Measurements from ENCODE around the gene RAB40AL.
"Not testable (repeated sequence)": the region's sequence is repeated elsewhere in the genome, so short reads cannot be mapped to it uniquely, and the experiment has no call there.

RAB40AL gene, protein sequence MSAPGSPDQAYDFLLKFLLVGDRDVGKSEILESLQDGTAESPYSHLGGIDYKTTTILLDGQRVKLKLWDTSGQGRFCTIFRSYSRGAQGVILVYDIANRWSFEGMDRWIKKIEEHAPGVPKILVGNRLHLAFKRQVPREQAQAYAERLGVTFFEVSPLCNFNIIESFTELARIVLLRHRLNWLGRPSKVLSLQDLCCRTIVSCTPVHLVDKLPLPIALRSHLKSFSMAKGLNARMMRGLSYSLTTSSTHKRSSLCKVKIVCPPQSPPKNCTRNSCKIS

DNA sequence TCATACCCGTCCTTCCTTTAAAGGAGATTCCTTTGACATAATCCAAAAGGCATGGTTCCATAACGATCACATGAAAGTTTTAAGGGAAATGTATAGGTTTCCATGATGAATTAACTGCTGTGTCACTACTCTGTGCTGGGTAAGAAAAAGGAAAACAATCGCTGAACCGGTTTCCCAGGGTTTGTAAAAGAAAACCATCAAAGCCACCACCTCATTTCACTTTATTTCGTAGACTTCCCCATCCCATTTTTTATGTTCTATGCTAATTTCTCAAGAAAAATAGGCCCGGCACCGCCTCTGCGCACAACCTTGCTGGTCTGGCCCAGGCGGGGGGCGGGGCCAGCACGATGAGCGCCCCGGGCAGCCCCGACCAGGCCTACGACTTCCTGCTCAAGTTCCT, at the start of gene RAB40AL:
TSS of gene RAB40AL (plus strand) at position 301 of the 400 bp plus-strand sequence. CDS start at position 348, 47 bp downstream.
- DNase-seq = not testable (repeated sequence)

DNA sequence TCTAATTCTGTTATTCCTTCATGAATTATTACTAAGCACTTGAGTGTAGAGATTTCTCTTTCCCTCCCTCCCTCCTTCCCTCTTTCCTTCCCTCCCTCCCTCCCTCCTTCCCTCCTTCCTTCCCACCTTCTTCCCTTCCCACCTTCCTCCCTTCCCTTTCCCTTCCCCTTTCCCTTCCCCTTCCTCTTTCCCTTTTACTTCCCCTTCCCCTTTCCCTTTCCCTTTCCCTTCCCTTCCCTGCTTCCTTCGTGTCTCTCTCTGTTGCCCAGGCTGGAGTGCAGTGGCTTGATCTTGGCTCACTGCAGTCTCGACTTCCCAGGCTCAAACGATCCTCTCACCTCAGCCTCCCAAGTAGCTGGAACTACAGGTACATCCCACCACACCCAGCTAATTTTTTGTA, 49.4 kb upstream of the RAB40AL start:
- no peak for DNase-seq

DNA sequence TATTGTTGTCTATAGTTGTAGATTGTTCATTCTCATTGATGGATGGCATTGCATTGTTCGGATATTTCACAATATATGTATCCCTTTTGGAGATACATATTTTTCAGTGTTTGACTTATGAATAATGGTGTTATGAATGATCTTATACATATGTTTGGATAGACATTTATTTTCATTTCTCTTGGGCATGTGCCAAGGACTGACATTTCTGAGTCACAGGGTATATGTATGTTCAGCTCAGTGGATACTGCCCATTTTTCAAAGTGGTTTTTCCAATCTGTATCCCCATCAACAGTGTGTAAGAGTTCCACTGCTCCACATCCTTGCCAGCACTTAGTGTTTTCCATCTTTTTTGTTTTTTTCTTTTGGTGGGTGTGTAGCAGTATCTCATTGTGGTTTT, 45.0 kb upstream of the RAB40AL start:
- no peak for DNase-seq

DNA sequence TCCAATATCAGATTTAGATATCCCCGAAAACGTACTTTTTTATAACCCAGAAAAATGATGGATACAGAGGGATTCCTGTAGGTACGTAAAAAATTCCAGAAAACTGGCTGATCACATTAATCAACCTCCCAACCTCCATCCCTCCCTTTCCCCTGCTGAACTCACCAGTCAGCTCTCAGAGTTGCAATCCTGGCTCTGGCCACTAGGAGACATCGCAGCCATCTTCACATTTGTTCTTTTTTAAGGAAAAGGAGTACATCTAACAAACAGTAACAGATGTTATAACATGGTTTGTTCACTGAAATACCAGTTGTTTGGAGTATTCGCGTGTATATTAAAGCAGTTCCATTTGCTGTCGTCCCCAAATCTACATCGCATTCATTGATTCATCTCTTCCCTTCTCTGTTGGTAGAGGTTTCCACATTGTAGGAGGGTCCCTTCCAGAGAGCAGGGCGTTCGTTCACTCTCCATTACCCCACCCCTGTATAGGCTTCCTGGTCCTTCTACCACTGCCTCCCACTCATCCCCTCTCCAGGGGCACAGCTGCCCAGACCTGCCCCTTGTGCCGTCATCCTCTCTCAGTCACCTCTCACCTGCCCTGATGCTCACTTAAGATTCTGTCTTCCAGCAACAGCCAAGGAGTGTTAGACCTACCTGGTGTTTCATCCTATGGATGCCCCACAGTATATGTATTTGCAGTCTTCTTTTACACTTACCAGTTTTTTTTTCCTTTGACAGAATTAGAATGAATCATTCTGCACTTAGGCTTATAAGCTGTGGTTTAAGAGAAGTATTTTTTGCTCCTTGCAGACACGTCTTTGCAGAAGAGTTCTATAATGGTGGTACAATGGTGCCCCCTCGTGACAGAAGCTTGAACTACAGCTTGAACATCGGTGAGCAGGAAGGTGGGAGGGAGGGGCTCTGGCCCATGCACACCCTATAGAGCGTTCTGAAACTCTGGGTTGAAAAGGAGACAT, 36.8 kb upstream of the RAB40AL start:
- DNase-seq = peak; percentile 32

DNA sequence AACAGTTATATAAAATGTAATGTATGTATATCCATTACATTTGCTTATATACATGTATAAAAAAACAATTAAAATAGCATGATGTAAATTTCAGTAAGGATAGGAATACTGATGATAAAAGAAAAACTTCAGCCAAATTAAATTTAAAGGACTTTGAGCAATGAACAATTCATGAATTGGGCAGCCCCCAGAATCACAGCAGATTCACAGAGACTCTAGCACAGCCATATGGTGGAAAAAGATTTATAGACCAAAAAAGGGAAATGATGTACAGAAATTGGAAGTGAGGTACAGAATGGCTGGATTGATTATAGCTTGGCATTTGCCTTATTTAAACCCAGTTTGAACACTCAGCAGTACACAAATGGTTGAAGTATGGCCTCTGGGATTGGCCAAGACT, 34.7 kb upstream of the RAB40AL start:
- DNase-seq = no peak

DNA sequence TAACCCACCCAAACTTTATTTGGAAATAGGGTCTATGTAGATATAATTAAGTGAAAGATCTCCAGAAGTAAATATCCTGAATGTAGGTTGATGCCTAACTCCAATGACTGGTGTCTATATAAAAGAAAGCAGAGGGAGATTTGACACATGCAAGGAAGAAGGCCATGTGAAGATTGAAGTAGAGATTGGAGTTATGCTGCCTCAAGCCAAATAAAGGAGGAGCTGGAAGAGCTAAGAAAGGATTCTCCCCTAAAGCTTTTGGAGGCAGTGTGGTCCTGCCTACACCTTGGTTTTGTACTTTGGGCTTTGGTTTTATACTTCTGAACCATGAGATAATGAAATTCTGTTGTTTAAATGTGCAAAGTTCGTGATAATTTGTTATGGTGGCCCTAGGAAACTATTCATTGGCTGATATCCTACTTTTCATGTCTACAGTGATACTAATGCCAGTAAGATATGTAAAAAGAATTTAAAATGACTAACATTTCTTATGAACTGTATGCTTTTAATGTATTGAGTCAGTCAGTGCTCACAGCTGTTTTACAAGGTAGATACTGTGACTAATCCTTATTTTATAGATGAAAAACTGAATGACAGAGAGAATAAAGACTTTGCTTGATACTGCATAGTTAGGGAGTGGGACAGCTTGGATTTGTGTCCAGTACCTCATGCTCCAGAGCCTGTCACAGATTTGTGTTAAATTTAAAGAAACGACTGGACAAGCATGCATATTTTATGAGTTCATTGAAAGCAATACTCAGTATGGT, 5.9 kb upstream of the RAB40AL start:
- no peak for DNase-seq

DNA sequence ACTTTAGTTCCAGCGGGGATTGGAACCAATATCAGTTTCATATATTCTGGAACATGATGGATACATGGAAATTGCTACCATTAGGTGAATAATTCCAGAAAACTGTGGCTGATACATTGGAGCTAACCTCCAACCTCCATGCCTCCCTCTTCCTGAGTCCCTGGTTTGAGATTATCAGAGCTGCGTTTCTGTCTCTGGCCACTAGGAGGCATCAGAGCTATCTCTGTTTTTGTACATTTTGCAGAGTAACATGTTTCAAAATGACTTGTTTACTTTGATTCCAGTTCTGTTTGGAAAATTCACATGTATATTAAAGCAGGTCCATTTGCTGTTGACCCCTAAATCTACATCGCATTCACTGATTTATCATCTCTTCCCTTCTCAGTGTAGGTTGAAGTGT, 2.4 kb upstream of the RAB40AL start:
- DNase-seq = no peak

DNA sequence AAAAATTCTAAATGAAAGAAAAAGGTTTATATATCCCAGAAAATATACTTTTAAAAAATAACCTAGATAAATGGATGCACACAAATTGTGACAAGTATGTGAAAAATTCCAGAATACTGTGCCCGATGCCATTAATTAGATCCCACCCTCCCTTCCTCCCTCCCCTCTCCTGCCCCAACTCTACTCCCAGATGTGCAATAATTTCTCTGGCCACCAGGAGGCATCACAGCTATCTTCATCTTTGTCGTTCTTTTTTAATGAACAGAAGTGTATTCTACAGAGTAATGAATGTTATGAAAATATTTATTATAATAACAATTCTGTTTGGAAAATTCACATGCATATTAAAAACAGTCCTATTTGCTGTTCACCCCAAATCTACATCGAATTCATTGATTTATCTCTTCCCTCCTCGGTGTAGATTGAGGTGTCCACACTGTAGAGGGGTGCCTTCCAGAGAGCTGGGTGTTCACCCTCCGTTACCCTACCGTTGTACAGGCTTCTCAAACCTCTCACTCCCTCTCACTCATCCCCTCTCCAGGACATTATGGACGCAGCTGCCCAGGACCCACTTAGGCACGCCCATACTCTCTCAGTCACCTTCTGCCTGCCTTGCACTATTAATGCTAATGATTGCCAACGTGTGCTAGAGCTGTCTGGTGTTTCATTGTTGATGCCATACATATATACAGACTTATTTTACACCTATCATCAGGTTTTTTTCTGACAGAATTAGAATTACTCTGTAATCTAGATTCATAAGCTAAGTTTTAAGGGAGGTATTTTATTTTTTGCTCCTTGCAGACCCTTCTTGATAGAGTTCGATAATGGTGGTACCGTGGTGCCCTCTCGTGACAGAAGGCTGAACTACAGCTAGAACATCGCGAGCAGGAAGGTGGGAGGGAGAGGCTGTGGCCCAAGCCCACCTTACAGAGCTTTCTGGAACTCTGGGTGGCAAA, 14.1 kb downstream of the RAB40AL start:
- DNase-seq = peak; percentile 30

DNA sequence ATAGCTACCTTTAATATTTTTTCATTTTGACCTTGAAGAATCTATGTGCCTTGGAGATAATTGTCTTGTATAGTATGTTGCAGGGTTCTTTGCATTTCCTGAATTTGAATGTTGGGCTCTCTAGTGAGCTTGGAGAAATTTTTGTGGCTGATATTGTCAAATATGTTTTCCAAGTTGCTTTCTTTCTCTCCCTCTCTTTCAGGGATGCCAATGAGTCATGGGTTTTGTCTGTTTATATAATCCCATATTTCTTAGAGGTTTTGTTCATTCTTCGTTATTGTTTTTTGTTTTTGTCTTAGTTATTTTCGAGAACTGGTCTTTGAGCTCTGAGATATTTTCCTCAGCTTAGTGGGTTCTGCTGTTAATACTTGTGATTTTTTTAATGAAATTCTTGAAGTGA, 20.7 kb downstream of the RAB40AL start:
- no peak for DNase-seq

DNA sequence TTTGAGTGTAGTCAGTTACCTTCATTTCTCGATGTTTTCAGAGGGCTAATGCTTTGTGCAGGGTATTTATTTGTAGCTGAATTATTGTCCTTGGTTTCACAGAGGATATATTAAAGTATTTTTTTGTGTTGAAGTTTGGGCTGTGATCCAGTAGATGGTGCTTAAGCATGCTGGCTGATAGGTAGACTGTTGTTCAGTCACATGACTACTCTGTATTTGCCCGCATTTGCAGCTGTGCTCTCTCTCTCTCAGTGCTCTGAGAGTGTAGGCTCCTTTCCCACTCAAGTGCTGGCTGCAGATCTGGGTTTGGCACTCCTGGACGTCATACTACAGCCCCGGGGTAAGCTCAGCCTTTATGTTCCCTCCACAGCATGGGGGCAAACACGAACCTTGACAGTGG, 21.7 kb downstream of the RAB40AL start:
- no peak for DNase-seq

DNA sequence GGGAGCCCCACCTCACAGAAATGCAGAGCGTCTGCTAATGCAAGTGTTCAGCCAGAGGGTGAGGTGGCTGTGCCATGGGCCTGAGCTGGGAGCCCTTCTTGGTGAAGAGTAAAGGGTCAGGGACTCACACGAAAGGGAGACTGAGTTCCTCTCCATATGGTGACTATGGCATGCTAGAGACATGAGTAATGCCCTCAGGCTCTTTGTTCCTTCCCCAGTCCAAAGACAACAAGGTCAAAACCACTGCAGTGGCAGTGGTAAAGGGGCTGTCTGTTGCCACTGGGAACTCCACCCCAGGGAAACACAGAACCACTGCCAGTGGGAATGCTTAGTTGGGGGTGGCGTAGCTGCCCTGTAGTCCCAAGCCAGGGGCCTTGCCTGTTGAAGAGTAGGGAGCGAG, 22.4 kb downstream of the RAB40AL start:
- DNase-seq = no peak

DNA sequence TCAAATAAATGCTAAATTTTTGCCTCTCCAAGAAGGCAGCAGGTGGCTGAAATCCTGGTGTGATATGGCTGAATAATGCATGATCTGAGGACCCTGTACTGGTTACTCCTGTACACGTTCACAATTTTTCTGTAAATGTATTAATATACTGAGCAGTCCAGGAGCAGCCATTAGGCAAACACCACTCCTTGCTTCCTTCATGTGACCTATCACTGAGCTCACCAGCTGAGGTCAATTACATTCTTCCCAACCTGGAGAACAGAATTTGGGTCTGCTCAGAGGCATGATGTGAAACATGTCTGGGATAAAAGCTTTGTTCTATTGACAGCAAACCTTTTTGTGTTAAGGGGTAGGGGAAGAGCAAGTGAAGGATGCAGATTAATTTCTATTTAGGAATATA, 26.9 kb downstream of the RAB40AL start:
- DNase-seq = no peak

DNA sequence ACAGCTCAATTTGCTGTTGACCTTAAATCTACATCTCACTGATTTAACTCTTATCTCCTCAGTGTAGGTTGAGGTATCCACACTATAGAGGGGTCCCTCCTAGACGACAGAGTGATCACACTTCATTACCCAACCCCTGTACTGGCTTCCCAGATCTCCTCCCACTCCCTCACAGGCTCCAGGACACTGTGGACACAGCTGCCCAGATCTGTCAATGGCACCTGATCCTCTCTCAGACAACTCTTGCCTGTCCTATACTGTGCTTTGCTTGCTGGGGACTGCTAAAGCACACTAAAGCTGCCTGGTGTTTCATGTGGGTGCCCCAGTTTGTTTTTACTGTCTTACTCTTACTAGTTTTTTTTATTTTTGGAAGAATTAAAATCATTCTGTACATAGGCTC, 27.9 kb downstream of the RAB40AL start:
- no peak for DNase-seq

DNA sequence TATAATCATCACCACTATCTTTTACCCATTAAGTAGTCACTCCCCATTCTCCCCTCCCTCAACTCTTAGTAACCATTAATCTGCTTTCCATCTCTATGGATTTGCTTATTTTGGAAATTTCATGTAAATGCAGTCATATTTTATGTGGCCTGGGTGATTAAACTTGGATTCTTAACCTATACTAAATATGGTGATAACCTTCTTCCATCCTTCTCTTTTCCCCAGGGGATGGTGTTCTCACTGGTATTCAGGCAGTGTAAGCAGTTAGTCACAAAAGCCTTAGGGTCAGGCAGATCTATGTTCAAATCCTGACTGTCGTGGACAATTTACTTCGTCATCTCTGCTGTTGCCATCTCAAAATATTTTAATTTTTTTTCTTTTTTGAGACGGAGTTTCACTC, 29.6 kb downstream of the RAB40AL start:
- DNase-seq = no peak

DNA sequence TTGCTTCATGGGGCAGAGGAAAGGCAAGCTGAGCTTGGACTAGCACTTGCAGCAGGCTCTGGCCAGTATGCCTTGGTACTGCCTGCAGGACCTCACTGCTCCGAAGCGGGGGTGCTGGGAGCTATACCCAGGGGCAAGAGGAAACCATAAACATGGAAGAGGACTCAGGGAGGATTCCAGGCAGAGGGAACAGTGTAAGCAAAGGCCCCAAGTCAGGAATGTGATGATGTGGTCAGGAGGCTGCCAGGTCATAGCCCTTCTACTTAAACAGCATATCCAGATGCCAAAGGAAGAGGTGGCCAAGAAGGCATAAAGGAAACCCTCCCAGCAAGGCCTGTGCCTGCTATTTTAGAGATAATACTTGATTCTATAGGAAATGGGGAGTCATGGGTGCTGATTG, 31.1 kb downstream of the RAB40AL start:
- DNase-seq = no peak

DNA sequence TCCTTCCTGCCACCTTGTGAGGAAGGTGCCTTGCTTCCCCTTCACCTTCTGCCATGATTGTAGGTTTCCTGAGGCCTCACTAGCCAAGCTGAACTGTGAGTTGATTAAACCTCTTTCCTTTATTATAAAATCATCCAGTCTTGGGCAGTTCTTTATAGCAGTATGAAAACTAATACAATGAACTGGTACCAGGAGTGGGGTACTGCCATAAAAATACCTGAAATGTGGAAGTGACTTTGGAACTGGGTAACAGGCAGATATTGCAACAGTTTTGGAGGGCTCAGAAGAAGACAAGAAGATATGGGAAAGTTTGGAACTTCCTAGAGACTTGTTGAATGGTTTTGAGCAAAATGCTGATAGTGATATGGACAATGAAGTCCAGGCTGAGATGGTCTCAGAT, 34.5 kb downstream of the RAB40AL start:
- DNase-seq = not testable (repeated sequence)

DNA sequence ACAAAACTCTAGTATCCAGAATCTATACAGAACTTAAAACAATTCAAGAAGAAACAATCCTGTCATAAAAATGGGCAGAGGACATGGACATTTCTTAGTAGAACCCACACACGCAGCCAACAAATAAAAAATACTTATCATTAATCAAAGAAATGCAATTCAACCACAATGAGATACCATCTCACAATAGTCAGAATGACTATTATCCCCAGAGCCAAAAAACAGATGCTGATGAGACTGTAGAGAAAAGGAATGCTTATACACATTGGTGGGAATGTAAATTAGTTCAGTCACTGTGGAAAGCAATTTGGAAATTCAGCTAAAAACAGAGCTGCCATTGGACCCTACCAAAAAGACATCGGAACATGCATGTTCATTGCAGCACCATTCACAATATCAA, 37.9 kb downstream of the RAB40AL start:
- no peak for DNase-seq

DNA sequence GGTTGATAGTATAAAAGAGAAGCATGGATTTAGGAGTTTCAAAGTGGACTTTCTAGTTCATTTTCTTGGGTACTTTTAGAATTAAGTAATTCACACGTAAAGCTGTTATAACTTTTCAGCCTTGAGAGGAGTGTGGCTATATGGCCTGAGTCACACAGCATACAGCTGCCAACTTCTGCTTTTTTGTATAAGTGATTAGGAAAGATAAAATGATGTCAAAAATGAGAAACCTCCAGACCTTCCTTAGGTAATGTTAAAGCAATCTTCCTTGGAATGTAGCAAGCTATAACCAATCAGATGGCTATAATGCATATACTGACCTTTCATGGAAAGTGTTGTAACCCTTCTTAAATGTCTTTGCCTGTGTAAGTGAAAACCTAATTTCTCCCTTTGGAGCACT, 39.2 kb downstream of the RAB40AL start:
- no peak for DNase-seq

DNA sequence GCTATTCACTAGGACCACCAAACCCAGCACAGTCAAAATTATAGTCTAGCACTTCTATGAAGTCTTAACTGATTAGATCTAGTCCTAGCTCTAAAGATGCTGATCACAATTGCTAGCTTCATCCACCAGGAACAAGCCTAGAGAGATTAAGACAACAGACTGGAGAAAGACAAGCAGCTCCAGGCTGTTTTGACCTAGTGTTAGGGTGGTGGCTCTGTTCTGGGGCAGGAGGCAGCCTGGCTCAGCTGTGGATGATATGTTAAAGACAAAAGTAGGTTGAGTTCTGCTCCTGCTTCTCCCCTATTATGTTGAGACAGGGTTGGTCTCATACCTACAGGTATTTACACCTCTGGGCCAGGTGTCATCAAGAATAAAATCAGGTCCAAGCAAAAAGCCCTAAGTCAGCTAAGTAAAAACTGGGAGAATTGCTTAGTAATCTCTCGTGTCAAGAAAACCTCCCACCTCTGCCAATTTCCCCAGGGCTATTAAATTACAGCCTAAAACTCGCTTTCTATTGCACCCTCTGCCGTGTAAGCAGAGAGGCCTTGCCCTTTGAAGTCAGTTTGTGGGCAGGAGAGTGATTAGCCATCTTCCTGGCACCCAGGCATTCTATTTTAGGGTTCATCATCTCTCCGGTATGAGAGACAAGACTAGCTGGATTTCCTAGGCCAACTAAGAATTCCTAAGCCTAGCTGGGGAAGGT, 39.9 kb downstream of the RAB40AL start:
- no peak for DNase-seq

DNA sequence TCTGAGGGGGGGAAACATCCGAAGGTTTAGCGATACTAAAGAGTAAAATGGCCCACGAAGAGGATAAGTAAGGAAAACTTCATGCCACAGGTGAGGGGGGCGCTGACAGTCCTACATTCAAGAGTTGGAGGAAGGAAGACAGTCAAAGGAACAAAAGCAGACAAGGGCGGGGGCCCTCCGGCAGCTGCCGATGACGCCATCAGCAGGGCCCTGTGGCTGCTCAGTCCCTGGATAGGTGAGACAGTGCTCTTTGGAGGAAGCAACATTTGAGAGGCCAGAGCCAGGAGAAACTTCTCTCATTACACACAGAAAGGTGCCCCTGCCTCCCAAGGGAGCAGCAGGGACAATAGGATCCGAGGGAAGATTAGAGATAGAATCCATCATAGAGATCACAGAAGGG, 41.5 kb downstream of the RAB40AL start:
- DNase-seq = no peak

DNA sequence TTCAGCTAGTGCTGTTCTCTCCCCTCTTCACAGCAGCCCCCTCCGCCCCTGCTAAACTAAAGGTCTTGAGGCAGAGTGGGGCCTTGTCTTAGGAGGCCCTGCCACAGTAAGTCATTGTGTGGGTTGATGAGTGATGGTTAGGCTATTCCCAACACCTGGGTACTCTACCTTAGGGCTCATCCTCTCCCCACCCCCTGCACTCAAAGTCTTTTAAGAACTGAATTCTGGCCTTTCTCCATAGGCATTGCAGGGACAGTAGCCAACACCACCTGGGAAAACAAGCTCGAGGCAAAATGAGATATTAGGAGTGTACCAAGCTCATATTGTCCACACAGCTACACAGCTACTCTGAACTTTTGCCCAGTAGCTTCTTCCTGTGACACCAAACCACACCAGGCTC, 42.5 kb downstream of the RAB40AL start:
- no peak for DNase-seq

DNA sequence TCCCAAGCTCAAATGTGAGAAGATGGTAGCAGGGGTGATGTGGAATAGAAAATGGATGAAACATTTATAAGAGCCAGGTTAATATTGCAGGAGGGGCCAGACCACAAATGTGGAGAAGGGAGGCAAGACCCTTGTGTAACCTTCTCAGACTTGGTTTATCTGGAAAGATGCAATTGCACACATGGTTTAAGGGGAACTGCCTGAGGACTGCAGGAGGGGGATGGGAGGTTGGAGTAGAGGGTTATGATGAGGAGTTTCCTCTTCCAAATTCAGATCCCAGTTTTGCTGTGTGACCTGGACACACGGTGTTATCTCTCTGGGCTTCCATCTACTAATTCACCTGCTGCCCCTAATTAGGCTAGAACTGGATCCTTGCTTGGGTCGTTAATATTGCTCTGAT, 46.1 kb downstream of the RAB40AL start:
- DNase-seq = no peak
